HAP-1 (cell line): ENCODE data around the gene PPP1R14D.

Source experiments
- DNase-seq, 2 experiments: peaks; one replicate each; pipeline ENCODE4 v3.0.0-alpha.2; 2016 to 2020; ENCODE audit warnings: low spot score in 2 of 2
- H3K27me3 ChIP-seq: fragments of 250-450 bp; sonication (Bioruptor Pico); 2 replicates; pipeline ENCODE4 v1.5.1; 2020; ENCODE audit warnings: low read depth, mild to moderate bottlenecking, moderate library complexity
- H3K36me3 ChIP-seq: fragments of 250-450 bp; sonication (Bioruptor Pico); replicated peaks from 2 replicates; pipeline ENCODE4 v1.5.1; 2020; ENCODE audit warnings: mild to moderate bottlenecking
- H3K4me1 ChIP-seq: fragments of 250-450 bp; sonication (Bioruptor Pico); 2 replicates; pipeline ENCODE4 v1.5.1; 2020; ENCODE audit warnings: mild to moderate bottlenecking
- H3K4me3 ChIP-seq: fragments of 250-450 bp; sonication (Bioruptor Pico); 2 replicates; pipeline ENCODE4 v1.5.1; 2020; ENCODE audit warnings: mild to moderate bottlenecking, moderate library complexity
- H3K9me3 ChIP-seq: fragments of 250-450 bp; sonication (Bioruptor Pico); 2 replicates; pipeline ENCODE4 v1.5.1; 2020; ENCODE audit warnings: mild to moderate bottlenecking, moderate library complexity
- in situ Hi-C: fragments of 300-500 bp; cut with MboI; formaldehyde crosslinking; loops from 3 replicates; pipeline ENCODE4 v1.14.3; 2020; ENCODE audit warnings: low sequenced_read_pairs, inconsistent platforms, mixed read lengths

PPP1R14D gene

GRCh38 chr15:40793216-40793989, 35.1 kb downstream of the PPP1R14D start:
- Histone ChIP-seq H3K9me3 (no peaks in the 10 kb centered on the region), H3K4me3 (no peak overlapping the region), H3K27me3 (no peaks in the 10 kb centered on the region), H3K4me1 (peaks cover 5% of the 10 kb centered on the region), H3K36me3 (peaks cover 4% of the 10 kb centered on the region; the same call in 1 of the 2 replicates)
- in situ Hi-C loops, result no loop called here
- no peak for DNase-seq

GRCh38 chr15:40792394-40792793, 36.1 kb downstream of the PPP1R14D start:
- peaks cover 4% of the 10 kb centered on the region; the same call in 1 of the 2 replicates for H3K36me3 ChIP-seq
- H3K9me3 ChIP-seq, result no peaks in the 10 kb centered on the region
- no peaks in the 10 kb centered on the region for H3K4me1 ChIP-seq
- in situ Hi-C loops, result no loop called here
- no peak overlapping the region for H3K4me3 ChIP-seq
- no peak for DNase-seq
- no peaks in the 10 kb centered on the region for H3K27me3 ChIP-seq

- no peak for DNase-seq
- no peaks in the 10 kb centered on the region for H3K27me3 ChIP-seq
- H3K36me3 ChIP-seq, result peaks cover 4% of the 10 kb centered on the region; the same call in 1 of the 2 replicates
- in situ Hi-C loops, result no loop called here
- H3K4me1 ChIP-seq, result no peaks in the 10 kb centered on the region
- no peaks in the 10 kb centered on the region for H3K9me3 ChIP-seq
- no peak overlapping the region for H3K4me3 ChIP-seq
These were observed 37.8 kb downstream of the PPP1R14D start for GRCh38 chr15:40790718-40791117.

- Histone ChIP-seq H3K9me3 (no peaks in the 10 kb centered on the region), H3K27me3 (no peaks in the 10 kb centered on the region), H3K36me3 (peaks cover 4% of the 10 kb centered on the region; the same call in 1 of the 2 replicates), H3K4me1 (no peaks in the 10 kb centered on the region), H3K4me3 (no peak overlapping the region)
- in situ Hi-C loops, result no loop called here
- no peak for DNase-seq
These were observed 38.5 kb downstream of the PPP1R14D start for GRCh38 chr15:40789999-40790398.

GRCh38 chr15:40789119-40789518, 39.4 kb downstream of the PPP1R14D start:
- H3K27me3 ChIP-seq, result no peaks in the 10 kb centered on the region
- H3K4me1 ChIP-seq, result no peaks in the 10 kb centered on the region
- peaks cover 4% of the 10 kb centered on the region; the same call in 1 of the 2 replicates for H3K36me3 ChIP-seq
- no peak overlapping the region for H3K4me3 ChIP-seq
- in situ Hi-C loops, result no loop called here
- no peaks in the 10 kb centered on the region for H3K9me3 ChIP-seq
- no peak for DNase-seq

GRCh38 chr15:40787991-40788390, 40.5 kb downstream of the PPP1R14D start:
- peaks cover 4% of the 10 kb centered on the region; the same call in 1 of the 2 replicates for H3K36me3 ChIP-seq
- no peaks in the 10 kb centered on the region for H3K9me3 ChIP-seq
- H3K4me1 ChIP-seq, result no peaks in the 10 kb centered on the region
- H3K27me3 ChIP-seq, result no peaks in the 10 kb centered on the region
- no peak overlapping the region for H3K4me3 ChIP-seq
- in situ Hi-C loops, result no loop called here
- no peak for DNase-seq

GRCh38 chr15:40787344-40787841, 41.1 kb downstream of the PPP1R14D start:
- in situ Hi-C loops, result no loop called here
- no peaks in the 10 kb centered on the region for H3K9me3 ChIP-seq
- peaks cover 4% of the 10 kb centered on the region; the same call in 1 of the 2 replicates for H3K36me3 ChIP-seq
- H3K4me1 ChIP-seq, result no peaks in the 10 kb centered on the region
- H3K4me3 ChIP-seq, result no peak overlapping the region
- H3K27me3 ChIP-seq, result no peaks in the 10 kb centered on the region
- DNase-seq, result no peak

- in situ Hi-C loops, result no loop called here
These were observed 42.7 kb downstream of the PPP1R14D start for GRCh38 chr15:40785814-40786213.

GRCh38 chr15:40785164-40785563, 43.3 kb downstream of the PPP1R14D start:
- Histone ChIP-seq H3K27me3 (no peaks in the 10 kb centered on the region), H3K9me3 (no peaks in the 10 kb centered on the region), H3K36me3 (no peaks in the 10 kb centered on the region), H3K4me3 (no peak overlapping the region), H3K4me1 (no peaks in the 10 kb centered on the region)
- in situ Hi-C loops, result no loop called here
- no peak for DNase-seq

More at GRCh38 chr15:40785814-40786213, 42.7 kb downstream of the PPP1R14D start:
- Histone ChIP-seq H3K27me3 (no peaks in the 10 kb centered on the region), H3K4me3 (no peak overlapping the region), H3K36me3 (peaks cover 4% of the 10 kb centered on the region; the same call in 1 of the 2 replicates), H3K9me3 (no peaks in the 10 kb centered on the region), H3K4me1 (no peaks in the 10 kb centered on the region)
- DNase-seq, result no peak

GRCh38 chr15:40782609-40783227, 45.8 kb downstream of the PPP1R14D start:
- Histone ChIP-seq H3K36me3 (peaks cover 13% of the 10 kb centered on the region), H3K4me1 (no peaks in the 10 kb centered on the region), H3K9me3 (no peaks in the 10 kb centered on the region), H3K4me3 (no peak overlapping the region), H3K27me3 (no peaks in the 10 kb centered on the region)
- in situ Hi-C loops, result no loop called here
- peak; percentile 29 to 74 for DNase-seq

GRCh38 chr15:40776537-40777141, 51.9 kb downstream of the PPP1R14D start:
- Histone ChIP-seq H3K27me3 (no peaks in the 10 kb centered on the region), H3K36me3 (peaks cover 45% of the 10 kb centered on the region), H3K4me3 (no peak overlapping the region), H3K9me3 (no peaks in the 10 kb centered on the region), H3K4me1 (no peaks in the 10 kb centered on the region)
- in situ Hi-C loops, result no loop called here
- DNase-seq, result no peak

GRCh38 chr15:40775740-40776536, 52.6 kb downstream of the PPP1R14D start:
- in situ Hi-C loops, result no loop called here
- H3K4me1 ChIP-seq, result no peaks in the 10 kb centered on the region
- no peak for DNase-seq
- H3K27me3 ChIP-seq, result no peaks in the 10 kb centered on the region
- peaks cover 45% of the 10 kb centered on the region for H3K36me3 ChIP-seq
- H3K4me3 ChIP-seq, result no peak overlapping the region
- H3K9me3 ChIP-seq, result no peaks in the 10 kb centered on the region

GRCh38 chr15:40775007-40775406, 53.5 kb downstream of the PPP1R14D start:
- peaks cover 45% of the 10 kb centered on the region for H3K36me3 ChIP-seq
- no peak for DNase-seq
- no peaks in the 10 kb centered on the region for H3K9me3 ChIP-seq
- in situ Hi-C loops, result no loop called here
- no peak overlapping the region for H3K4me3 ChIP-seq
- H3K4me1 ChIP-seq, result no peaks in the 10 kb centered on the region
- H3K27me3 ChIP-seq, result no peaks in the 10 kb centered on the region
